Measurements from ENCODE around the gene PTDSS2. TPM values are rescaled to one million over a fixed set of nuclear protein-coding genes. Genes with fewer than 3 reads are reported as not detected.
A peak's percentile ranks its signal among the peaks of the same experiment; 100 is the strongest.

Gene PTDSS2
- total RNA-seq, 1 donor from 2014 or later: 55.3 TPM

DNA sequence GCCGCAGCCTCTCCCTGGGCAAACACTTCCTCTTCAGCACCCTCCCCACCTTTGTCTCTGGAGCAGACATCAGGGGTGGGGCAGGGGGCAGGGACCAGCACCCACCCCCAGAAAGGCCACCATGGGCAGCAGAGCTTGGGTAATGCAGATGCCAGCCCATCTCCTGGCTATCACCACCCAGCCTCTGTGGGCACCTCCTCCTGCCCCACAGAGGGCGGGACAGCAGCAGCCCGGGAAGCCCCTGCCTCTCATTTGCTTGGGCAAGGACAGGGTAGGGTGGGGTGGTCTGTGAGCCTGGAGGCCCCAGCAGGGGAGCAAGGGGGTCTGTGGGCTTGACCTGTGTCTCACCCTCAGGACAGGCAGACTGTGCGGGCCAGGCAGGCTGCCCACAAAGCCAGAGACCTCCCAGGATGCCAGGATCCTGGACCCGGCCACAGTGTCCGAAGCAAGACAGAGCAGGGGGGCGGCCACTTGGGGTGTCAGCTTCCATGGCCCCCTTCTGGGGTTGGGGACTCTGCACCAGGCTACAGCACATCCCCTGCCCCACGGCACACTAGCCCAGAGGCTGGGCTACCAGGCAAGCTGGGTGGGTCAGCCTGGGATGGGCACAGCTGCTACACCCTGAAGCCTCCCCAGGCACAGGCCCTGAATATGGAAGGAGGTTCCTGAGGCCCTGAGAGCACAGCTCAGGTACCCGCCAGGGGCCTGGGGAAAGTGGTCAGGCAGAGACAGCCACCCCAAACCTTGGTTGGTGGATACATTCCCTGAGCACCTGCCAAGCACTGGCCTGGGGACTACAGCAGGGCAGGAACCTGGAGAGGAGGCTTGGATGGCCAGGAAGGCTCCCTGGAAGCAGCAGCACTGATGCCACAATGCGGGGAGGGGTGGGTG, 52.5 kb downstream of the PTDSS2 start:
- Mint-ChIP-seq H3K9me3 (ENCODE audit: unreplicated experiment) (no peaks in the 10 kb centered on the region), H3K36me3 (ENCODE audit: unreplicated experiment) (peaks cover 20% of the 10 kb centered on the region), H3K4me3 (ENCODE audit: unreplicated experiment) (no peak overlapping the region), H3K27ac (ENCODE audit: unreplicated experiment) (no peak overlapping the region), H3K27me3 (ENCODE audit: unreplicated experiment) (no peaks in the 10 kb centered on the region), H3K4me1 (ENCODE audit: unreplicated experiment) (peaks cover 18% of the 10 kb centered on the region)
- DNase-seq (ENCODE audit: extremely low spot score, unreplicated experiment): no peak
- TF ChIP-seq, protein P1, sequence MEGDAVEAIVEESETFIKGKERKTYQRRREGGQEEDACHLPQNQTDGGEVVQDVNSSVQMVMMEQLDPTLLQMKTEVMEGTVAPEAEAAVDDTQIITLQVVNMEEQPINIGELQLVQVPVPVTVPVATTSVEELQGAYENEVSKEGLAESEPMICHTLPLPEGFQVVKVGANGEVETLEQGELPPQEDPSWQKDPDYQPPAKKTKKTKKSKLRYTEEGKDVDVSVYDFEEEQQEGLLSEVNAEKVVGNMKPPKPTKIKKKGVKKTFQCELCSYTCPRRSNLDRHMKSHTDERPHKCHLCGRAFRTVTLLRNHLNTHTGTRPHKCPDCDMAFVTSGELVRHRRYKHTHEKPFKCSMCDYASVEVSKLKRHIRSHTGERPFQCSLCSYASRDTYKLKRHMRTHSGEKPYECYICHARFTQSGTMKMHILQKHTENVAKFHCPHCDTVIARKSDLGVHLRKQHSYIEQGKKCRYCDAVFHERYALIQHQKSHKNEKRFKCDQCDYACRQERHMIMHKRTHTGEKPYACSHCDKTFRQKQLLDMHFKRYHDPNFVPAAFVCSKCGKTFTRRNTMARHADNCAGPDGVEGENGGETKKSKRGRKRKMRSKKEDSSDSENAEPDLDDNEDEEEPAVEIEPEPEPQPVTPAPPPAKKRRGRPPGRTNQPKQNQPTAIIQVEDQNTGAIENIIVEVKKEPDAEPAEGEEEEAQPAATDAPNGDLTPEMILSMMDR (IDR thresholded peaks at IDR 0.05): no peak

DNA sequence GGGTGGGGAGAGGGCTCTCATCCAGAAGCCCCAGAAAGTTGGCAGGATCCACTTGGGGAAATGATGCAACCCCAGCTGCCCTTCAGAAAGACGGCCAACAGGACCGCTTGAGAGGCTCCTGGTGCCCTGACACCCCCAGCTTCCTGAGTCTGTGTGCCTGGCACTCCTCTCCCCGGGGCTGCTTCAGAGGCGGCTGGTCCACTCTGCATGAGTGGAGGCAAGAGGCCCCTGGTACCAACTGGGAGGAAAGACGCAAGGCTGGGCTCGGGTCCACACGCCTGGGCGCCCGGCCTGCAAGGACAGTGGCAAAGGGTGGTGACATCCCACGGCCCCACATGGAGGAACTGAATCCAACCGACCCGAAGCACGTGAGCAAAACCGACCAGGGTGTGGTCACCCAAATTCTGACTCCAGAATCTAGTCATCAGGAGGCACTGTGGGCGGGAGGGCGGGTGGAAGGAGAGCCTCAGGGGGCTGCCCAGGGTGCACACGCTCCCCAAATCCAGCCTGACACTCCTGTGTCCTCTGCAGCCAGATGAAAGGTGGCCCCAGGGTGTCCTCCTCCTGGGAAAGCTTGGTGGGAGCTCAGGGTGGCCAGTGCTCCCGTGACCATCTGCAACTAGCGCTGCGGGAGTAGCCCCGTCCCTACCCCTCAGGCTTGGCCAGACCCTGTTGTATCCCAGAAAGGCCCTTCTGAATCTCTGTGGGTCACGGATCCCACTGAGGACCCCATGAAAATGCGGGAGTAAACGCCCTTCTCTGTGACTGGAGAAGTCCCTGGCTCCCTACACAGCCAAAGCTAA, 53.3 kb downstream of the PTDSS2 start:
- peaks cover 25% of the 10 kb centered on the region for H3K4me1 Mint-ChIP-seq (ENCODE audit: unreplicated experiment)
- peaks cover 13% of the 10 kb centered on the region for H3K36me3 Mint-ChIP-seq (ENCODE audit: unreplicated experiment)
- H3K9me3 Mint-ChIP-seq (ENCODE audit: unreplicated experiment): no peaks in the 10 kb centered on the region
- peak overlapping the region; percentile 63 for H3K27ac Mint-ChIP-seq (ENCODE audit: unreplicated experiment)
- no peak overlapping the region for H3K4me3 Mint-ChIP-seq (ENCODE audit: unreplicated experiment)
- no peak for DNase-seq (ENCODE audit: extremely low spot score, unreplicated experiment)
- TF ChIP-seq, protein P1 (IDR thresholded peaks at IDR 0.05): no peak
- no peaks in the 10 kb centered on the region for H3K27me3 Mint-ChIP-seq (ENCODE audit: unreplicated experiment)

DNA sequence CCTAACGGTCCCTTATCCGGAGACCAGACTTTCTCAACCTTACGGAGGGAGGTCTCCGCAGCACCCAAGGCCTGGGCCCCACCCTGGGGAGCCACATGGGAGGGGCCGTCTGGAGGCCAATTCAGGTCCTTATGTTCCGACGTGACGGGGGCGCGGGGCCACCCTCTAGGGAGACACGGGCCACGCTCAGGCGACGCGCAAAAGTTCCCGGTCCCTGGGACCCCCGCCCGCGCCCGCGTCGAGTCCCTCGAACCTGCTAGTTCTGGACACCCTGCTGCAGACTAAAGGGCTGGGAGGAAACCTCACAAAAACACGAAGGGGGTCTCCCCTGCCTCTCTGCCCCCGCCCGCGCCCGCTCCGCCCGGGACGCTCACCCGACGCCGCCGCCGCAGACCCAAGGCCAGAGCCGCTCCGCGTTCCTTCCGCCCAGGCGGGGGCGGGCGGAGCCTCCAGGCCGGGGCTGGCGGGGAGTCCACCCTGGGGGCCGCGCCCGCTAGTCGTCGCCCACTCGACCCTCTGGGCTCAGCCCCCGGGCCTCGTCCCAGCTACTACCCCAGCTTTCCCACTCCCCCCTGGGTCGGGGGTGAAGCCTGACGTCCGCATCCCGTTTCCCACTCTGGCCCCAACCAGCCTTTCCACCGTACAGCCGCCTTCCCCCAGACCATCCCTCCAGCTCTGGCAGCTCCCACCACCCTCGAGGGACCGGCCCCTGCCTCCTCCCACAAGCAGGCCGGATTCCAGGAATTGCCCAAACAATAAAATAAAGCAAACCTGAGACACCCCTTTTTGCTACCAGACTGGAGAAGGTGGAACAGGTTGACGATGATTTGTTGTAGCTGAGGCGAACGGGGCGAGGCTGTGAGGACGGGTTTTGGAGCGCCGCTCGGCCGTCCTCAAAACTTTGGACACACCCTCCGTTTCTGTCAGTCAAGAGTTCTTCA, 54.2 kb downstream of the PTDSS2 start:
- Mint-ChIP-seq H3K27me3 (ENCODE audit: unreplicated experiment) (no peaks in the 10 kb centered on the region), H3K4me1 (ENCODE audit: unreplicated experiment) (peaks cover 25% of the 10 kb centered on the region), H3K27ac (ENCODE audit: unreplicated experiment) (peak overlapping the region; percentile 44), H3K4me3 (ENCODE audit: unreplicated experiment) (no peak overlapping the region), H3K9me3 (ENCODE audit: unreplicated experiment) (no peaks in the 10 kb centered on the region), H3K36me3 (ENCODE audit: unreplicated experiment) (peaks cover 11% of the 10 kb centered on the region)
- DNase-seq (ENCODE audit: extremely low spot score, unreplicated experiment): no peak
- TF ChIP-seq, protein P1 (IDR thresholded peaks at IDR 0.05): no peak

DNA sequence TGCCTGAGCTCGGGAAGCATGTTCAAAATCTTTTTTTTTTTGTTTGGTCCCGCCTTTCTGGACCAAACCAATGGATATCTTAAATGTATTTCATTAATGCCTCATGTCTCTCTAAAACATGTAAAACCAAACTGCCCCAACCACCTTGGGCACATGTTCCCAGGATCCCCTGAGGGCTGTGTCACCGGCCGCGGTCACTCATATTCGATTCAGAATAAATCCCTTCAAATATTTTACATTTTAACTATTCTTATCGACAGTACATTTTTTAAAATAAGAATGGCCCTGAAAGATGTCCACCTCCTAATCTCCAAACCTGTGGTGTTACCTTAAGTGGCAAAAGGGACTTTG, 54.9 kb downstream of the PTDSS2 start:
- Mint-ChIP-seq H3K36me3 (ENCODE audit: unreplicated experiment) (peaks cover 13% of the 10 kb centered on the region), H3K27me3 (ENCODE audit: unreplicated experiment) (no peaks in the 10 kb centered on the region), H3K4me3 (ENCODE audit: unreplicated experiment) (peak overlapping the region; percentile 97), H3K9me3 (ENCODE audit: unreplicated experiment) (no peaks in the 10 kb centered on the region), H3K4me1 (ENCODE audit: unreplicated experiment) (peaks cover 25% of the 10 kb centered on the region), H3K27ac (ENCODE audit: unreplicated experiment) (peak overlapping the region; percentile 44)
- TF ChIP-seq, protein P1 (IDR thresholded peaks at IDR 0.05): no peak
- DNase-seq (ENCODE audit: extremely low spot score, unreplicated experiment): no peak

Data from osteocyte (in vitro differentiated cells).